Measurements from ENCODE around the gene STK40. TPM values are rescaled to one million over a fixed set of nuclear protein-coding genes. Genes with fewer than 3 reads are reported as not detected.

STK40 gene
- total RNA-seq, 1 donor = 12.9 TPM

DNA sequence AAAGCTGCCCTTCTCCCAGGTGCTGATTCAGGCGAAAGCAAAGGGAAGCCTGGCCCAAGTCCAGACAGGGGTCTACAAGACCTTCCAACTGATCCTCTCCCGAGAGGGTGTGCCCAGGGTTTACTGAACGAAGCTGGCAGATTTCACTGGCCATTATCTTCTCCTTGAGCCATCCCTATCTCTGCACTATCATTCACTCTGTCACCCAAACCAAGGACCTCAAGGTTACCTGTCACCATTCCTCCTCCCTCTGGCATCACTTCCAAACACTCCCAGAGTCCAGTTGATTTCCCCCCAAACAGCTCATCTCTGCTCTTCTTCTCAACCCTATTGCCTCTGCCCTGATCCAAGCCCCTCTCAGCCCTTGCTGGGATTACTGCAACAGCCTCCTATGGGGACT is 4.9 kb downstream of the STK40 start:
- no peak overlapping the region for H3K4me3 ChIP-seq (ENCODE audit: low read depth, low read length)
- TF ChIP-seq, protein P1, sequence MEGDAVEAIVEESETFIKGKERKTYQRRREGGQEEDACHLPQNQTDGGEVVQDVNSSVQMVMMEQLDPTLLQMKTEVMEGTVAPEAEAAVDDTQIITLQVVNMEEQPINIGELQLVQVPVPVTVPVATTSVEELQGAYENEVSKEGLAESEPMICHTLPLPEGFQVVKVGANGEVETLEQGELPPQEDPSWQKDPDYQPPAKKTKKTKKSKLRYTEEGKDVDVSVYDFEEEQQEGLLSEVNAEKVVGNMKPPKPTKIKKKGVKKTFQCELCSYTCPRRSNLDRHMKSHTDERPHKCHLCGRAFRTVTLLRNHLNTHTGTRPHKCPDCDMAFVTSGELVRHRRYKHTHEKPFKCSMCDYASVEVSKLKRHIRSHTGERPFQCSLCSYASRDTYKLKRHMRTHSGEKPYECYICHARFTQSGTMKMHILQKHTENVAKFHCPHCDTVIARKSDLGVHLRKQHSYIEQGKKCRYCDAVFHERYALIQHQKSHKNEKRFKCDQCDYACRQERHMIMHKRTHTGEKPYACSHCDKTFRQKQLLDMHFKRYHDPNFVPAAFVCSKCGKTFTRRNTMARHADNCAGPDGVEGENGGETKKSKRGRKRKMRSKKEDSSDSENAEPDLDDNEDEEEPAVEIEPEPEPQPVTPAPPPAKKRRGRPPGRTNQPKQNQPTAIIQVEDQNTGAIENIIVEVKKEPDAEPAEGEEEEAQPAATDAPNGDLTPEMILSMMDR (IDR thresholded peaks at IDR 0.05; ENCODE audit: insufficient read depth, low read length) = no peak
- no peak for DNase-seq (ENCODE audit: low read depth)

- DNase-seq (ENCODE audit: low read depth) = no peak
- H3K4me3 ChIP-seq (ENCODE audit: low read depth, low read length) = no peak overlapping the region
- TF ChIP-seq, protein P1 (IDR thresholded peaks at IDR 0.05; ENCODE audit: insufficient read depth, low read length) = no peak
Measured at GRCh38 chr1:36380143-36380619, 5.5 kb downstream of the STK40 start.

- no peak overlapping the region for H3K4me3 ChIP-seq (ENCODE audit: low read depth, low read length)
- DNase-seq (ENCODE audit: low read depth) = no peak
- TF ChIP-seq, protein P1 (IDR thresholded peaks at IDR 0.05; ENCODE audit: insufficient read depth, low read length) = no peak
Measured at GRCh38 chr1:36377791-36378492, 7.8 kb downstream of the STK40 start.

DNA sequence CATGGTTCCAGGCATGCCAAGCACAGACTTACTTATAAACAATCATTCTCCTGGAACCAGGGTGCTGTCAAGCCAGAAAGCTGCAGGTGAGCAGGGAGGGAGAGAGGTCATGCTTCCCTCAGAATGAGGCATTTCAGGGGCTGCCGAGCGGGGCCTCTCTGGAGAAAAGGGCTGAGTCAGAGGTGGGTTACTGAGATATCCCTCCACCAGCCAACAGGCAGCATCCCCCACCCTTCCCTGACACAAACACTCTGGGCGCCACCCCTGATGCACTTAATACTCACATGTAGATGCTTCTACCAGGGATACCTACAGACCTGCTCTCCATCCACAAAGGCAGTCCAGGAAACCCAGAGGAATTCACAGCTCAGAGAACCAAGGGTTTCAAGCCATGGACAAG is 13.1 kb downstream of the STK40 start:
- no peak for DNase-seq (ENCODE audit: low read depth)
- TF ChIP-seq, protein P1 (IDR thresholded peaks at IDR 0.05; ENCODE audit: insufficient read depth, low read length) = no peak

DNA sequence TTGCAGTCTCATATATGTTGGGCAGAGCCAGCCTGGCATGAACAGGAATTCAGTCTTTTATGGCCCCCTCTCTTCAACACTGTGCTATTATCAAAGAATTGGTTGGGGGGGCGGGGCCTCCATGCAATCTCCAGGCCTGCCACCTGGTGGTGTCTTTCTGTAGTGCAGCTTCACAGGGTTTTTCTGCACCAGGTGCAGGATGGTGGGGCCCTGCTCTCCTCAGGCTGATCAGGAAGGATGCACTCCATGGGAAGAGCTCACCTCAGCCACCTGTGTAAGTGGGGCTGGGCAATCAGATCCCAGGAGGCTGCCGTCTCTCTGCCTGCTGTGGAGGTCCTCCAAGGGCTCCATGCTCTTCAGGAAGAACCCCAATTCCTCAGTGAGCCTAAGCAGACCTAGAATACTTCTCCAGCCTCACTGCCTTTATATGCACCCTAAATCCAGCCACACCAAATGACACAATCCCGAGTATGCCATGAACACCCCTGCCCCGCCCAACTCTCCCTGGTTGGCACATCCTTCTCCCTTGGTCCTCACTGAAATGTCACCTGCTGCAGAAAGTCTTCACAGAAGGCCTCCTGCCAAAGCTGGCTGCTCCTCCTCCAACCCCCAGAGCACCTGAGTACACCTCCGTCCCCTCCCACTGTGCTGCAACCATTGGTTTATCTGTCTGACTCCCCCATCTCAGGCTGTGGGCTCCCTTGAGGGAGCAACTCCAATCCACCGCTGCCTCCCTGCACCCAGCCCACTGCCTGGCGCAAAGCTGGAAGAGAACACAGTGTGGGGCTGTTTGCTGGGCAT is 16.5 kb downstream of the STK40 start:
- TF ChIP-seq, protein P1 (IDR thresholded peaks at IDR 0.05; ENCODE audit: insufficient read depth, low read length) = peak; percentile 93
- H3K4me3 ChIP-seq (ENCODE audit: low read depth, low read length) = no peak overlapping the region
- DNase-seq (ENCODE audit: low read depth) = peak; percentile 67

More for the DNA sequence above, 13.1 kb downstream of the STK40 start:
- H3K4me3 ChIP-seq (ENCODE audit: low read depth, low read length) = no peak overlapping the region

DNA sequence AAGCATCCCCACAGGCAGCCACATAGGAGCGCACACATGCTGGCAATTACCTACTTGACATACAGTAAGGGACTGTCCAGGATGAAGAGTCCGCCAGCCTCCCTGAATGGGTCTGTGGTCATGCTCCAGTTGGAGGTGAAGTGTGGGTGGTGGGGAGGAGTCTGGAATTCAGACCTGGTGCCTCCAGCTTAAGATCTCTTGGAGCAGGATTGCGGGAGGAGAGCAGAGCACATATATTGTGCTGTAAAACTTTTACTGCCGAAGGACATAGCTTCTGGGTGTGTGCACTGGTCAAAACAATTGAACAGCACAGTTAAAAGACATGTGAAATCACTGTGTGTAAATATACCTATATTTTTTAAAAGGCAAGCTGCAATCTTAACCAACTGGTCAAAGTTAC is 17.9 kb downstream of the STK40 start:
- no peak overlapping the region for H3K4me3 ChIP-seq (ENCODE audit: low read depth, low read length)
- no peak for DNase-seq (ENCODE audit: low read depth)
- TF ChIP-seq, protein P1 (IDR thresholded peaks at IDR 0.05; ENCODE audit: insufficient read depth, low read length) = no peak

Data from fibroblast of the aortic adventitia (primary cell).